ENCODE results near the gene MYMK.

The MYMK gene

DNA sequence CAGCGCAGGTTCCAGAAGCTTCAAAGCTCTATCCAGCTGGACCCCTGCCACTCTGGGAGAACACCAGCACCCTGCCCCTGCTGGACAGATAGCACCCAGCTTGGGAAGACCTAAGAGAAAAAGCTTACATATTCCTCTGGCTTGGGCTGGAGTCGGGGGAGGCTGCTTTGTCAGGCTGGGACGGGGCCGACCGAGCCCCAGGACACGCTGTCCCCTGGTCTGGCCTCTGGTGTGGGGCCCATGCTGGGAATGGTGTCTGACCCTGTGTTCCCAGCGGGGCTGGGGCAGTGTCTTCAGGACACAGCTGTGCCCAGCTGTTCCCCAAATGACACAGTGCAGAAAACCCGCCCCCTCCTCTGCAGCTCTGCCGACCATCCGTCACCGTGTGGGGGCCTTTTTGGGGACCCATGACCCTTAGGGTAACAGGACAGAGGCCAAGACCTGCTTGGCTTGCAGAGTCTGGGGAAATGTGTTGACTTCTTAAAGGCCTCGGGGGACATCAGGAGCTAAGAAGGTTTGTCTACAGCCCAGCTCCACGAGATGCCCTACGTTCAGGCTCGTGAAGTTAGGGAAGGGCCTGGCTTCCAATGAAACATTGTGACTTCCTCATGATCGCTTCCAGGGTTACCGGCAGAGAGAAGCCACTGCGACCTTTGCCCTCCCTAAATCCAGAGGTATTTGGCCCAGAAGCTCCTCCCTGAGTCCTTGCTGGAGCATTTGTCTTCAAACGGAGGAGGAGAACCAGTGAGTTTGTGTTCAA lies 25.4 kb downstream of the MYMK start:
- no peak for DNase-seq

DNA sequence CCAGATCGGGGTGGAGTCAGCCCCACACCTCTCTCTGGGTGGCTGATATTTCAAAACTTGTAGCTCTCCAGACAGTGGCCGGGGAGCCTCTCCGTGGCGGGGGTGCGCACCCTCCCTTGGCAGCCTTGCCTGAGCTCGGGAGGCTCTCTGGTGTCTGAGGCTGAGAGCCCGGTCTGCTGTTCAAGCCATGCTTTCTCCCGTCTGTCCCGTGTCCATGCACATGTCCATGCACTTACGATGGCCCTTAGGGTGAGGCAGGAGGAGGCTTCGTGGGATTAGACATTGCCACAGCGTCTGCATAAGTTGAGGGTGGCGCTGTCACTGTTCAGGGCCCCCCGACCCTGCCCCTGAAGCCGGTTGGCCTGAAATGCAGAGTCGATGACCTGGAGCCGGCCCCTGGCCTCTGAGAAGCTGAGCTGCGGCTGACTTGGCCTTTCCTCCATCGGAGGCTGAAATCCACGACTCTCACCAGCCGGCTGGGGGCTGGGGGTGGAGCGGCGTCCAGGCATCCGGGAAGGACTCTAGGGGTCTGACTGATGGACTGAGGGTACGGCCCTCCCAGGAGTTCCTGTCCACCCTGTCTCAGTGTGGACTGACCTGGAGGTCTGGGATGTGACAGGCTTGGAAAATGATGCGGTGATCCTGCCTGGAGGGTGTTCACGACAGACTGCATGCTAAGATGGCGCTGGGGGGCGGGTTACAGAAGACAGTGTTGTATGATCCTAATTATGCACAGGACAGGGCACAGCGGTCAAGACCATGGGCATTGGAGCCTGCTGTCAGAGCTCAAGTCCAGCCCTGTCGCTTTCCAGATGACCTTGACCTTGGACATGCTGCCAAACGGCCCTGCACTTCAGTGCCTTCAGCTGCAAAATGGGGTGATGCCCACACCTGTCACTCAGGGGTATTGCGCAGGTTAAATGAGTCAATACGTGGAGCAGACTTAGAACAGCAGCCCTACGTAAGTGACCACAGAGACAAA lies 27.6 kb downstream of the MYMK start:
- no peak for DNase-seq

DNA sequence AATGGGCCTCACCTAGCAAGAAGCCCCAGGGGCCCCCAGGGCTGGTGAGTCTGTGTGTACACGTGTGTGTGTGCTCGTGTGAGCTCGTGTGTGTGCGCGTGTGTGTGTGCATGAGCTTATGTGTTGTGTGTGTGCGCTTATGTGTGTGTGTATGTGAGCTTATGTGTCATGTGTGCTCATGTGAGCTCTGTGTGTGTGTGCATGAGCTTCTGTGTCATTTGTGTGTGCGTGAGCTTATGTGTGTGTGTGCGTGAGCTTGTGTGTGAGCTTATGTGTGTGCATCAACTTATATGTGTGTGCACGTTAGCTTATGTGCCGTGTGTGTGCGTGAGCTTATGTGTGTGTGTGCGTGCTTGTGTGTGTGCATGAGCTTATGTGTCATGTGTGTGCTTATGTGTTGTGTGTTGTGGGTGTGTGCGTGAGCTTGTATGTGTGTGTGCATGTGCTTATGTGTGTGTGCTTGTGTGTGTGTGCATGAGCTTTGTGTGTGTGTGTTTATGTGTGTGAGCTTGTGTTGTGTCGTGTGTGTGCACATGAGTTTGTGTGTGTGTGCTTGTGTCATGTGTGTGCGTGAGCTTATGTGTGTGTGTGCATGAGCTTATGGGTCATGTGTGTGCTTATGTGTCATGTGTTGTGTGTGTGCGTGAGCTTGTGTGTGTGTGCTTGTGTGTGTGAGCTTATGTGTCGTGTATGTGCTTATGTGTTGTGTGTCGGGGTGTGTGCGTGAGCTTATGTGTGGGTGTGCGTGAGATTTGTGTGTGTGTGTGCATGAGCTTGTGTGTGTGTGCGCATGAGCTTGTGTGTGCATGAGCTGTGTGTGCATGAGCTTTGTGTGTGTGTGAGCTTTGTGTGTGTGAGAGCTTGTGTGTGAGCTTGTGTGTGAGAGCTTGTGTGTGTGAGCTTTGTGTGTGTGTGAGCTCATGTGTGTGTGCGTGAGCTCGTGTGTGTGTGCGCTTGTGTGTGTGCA lies 29.1 kb downstream of the MYMK start:
- DNase-seq, result no peak

DNA sequence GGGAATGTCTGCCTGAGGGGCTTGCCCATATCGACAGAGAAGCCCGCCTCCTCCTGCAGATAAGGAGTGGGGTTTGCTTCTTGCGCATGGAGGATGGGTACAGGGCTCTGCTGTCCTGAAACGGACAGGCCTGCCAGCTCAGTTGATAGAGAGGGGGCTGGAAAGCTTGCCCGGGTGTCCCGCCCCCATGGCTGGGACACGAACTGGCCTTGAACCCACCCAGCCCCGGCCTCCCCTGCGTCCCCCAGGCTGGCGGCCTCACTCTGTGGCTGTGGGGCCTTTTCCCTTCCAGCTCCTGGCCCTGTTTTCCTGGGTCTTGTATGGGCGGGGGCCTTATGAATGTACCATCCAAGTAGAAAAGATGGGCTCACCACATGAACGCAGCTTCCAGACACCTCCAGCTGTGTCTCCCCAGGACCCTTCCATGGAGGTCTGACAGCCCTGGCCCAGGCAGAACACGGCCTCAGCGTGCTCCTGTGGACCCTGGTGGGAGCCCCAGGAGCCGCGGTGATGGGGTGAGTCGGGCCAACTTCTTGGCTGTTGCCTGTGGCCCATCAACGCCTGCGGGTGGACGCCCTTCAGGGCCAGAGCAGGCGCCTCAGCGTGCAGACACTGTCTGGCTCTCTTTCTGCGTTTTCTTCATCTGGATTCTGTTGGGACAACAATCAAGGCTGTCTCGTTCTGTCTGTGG lies 30.0 kb downstream of the MYMK start:
- DNase-seq, result no peak

DNA sequence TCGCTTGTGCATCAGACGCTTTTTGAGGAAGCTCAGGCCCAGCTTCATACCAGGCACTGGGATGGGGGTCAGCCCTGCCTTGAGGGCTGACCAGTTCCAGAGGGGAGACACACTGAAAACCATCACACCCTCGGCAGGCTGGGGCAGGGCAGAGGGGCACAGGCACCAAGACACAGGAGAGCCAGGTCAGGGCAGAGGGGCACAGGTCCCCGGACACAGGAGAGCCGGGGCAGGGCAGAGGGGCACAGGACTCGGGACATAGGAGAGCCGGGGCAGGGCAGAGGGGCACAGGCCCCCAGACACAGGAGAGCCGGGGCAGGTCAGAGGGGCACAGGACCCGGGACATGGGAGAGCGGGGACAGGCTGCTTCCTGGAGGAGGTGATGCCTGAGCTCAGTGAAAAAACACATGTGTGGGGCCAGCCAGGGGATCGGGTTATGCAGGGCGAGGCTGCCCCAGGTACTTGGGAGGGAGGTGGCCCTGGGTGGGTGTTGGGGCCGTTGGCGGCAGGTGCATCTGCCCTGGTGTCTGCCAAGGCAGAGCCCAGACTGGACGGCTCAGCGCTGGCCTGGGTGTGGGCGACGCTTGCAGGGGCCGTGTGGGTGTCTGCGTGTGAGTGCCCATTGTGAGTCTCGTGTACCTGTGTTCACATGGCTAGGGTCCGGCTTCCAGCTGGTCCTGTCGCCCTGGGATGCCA lies 30.8 kb downstream of the MYMK start:
- no peak for DNase-seq

DNA sequence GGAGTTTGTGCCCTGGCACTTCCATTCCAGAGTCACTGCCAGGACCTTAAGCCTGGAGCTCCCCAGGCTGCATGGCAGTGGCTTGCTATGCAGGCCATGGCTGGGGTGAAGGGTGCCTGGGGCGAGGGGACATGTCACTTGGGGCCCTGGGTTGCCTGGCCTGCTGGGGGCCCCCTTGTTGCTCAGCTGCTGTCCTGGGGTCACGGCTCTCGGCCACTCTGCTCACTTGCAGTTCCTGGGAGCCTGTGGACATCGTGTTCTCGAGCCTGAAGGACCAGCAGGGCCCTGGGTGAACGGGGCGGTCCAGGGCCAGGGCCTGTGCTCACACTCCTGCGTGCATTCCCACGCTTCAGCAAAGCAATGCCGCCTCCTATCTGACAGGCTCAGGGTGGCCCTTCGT lies 31.3 kb downstream of the MYMK start:
- DNase-seq, result no peak

DNA sequence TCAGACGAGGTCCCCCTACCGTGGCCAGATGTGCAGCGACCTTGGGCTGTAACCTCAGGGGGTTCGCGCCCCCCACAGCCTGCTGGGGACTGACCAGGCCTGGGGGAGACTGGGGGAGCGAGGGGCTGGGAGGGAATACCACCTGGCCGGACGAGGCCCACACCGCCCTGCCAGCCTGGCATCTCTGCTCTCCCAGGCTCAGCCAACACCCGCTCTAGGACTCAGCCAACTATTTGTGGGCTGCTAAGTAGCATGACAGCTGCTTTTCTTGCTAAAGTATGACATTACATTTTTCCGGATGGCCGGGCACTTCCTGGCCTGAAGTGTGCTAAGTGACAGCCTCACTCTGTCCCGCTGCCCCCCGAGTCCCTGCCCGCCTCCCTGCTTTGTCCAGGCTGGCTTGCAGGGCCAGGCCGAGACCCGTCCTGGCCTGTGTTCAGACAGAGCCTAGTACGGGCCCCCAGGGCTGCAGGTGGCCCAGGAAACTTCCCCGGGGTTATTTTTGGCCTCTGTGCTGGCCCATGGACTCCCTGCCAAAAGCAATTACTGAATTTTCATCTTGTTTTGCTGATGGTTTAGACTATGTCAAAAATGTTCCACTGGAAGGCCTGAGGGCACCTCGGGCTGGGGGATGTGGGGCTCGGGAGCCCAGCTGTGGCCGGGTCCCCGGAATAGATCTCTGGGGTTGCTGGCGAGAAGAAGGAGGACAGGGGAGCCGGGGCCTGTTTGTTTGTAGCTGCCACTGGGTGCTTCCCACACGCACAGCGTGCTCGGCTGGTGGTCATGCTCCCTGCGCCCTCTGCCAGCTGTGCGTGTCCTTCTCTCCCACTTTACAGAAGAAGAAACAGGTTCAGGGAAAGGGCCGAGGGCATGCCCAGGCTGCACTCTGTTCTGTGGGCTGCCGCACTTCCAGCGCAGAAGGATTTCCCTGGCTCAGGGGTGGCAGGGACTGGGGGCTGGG lies 32.4 kb downstream of the MYMK start:
- no peak for DNase-seq

DNA sequence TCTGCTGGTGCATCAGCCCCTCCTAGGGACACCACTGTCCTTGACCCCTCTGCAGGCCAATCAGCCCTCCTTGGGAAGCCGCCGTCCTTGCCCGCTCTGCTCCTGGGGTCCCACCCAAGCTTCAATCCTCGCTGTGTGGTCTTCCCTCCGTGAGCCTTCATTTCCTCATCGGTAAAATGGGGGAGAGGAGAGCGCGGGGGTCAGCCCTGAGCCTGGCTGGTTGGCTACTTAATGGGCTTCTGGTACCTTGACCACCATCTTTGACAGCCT lies 33.2 kb downstream of the MYMK start:
- DNase-seq, result no peak

DNA sequence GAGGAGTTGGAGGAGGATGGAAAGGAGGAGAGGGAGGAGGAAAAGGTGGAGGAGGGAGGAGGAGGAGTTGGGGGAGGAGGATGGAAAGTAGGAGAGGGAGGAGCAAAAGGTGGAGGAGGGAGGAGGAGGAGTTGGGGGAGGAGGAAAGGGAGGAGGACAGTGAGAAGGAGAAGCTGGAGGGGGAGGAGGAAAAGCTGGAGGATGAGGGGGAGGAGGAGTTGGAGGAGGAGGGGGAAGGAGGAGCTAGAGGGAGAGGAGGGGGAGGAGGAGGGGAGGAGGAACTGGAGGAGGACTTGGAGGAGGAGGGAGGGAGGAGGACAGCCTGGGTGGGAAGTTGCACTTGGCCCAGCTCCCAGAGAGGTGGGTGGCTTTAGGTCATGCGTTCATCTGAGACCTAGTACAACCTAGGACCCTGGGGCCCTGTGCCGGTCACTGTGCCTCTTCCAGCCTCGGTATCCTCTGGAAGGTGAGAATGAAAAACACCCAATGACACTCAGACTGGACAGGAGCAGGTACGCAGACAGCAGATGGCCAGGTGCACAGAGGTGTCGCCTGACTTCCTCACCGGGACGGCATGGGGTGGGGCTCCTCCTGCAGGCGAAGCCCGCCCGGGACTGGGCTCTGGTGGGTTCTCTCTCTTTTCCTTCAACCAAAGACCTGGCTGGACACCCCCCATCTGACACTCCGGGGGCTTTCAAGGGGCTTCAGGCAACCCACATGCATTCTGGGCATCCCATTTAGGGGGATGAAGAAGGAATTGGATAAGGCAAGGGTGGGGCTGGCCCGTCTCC lies 33.7 kb downstream of the MYMK start:
- no peak for DNase-seq

DNA sequence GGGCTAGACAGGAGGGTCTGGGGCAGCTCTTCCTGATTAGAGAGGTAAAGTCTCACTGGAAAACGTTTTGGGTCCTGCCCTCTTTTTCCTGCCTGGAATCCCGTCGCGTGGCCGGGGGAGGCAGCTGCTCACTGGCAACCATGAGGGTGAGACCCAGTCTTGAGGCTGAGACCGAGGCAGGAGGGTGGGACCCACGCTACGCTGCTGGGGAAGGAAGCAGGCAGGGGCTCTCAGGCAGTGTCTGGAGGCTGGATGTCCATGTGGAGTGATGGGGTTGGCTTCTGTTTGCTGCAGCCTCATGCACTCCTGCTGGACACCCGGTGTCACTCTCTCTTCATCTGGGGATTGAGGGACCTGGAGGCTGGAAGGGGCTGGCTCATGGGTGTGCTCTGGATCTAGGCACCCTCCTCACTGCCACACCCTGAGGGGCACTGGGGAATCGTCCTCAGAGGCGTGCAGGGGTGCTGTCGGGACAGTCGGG lies 34.5 kb downstream of the MYMK start:
- no peak for DNase-seq

DNA sequence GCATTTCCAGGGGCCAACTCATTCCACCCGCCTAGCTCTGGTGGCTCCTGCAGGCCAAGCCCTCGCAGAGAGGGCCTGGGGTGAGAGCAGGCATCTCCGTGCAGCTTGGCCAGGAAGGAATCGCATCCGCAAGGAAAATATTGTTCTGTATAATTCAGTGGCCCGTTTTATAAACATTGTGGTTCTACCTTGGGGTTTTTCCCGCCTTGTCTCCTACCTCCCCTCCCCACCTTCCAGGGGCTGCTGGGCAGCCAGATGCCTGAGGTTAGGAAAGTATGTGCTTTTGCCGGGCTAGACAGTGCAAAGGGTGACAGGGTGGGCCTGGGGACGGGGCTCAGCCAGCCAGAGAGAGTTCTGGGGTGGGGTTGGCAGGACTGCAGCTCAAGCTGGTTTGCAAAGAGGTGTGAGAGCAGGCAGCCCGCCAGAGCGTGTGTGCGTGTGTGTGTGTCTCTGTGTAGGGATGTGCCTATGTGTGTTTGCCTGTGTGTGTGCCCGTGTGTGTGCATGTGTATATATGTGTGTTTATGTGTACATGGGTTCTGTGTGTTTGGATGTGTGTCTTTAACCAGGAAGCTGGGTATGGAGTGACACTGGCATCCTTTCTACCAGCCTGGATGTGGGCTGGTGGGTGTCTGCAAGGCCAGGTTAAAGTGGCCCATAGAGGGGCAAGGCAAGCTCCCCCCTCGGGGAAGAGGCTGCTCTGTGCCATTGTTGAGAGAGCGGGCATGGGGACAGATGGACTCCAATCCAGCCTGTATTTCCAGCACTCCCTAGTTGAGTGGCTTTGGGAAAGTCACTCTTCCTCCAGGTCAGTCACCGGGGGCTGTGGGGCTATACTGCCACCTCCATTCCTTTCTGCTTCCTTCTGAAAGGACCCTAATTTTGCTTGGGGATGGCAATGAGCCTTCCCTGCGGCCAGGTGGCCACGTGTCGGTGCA lies 35.2 kb downstream of the MYMK start:
- no peak for DNase-seq

DNA sequence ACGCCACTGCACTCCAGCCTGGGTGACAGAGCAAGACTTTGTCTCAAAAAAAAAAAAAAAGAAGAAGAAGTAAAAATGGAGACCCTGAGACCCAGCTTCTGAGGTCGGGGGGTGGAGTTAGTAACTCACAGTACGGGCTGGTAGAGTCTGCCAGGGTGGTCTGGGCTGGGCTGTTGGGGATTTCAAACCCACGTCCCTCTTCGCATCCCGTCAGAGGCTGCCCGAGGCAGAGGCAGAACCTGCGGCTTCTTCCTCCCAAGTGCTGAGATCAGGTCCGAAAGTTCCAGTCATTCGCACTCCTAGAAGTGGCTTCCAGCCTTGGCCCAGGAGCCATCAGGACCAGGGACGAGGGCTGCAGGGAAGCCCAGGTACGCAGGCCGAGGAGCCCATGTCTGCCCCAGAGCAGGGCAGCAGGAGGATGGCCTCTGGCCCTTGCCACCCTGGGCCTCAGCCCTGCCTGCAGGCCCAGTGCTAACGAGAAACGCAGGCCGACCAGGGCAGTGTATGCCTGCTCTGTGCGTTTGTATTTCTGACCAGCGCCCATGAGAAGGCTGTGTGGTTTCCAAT lies 36.0 kb downstream of the MYMK start:
- DNase-seq, result no peak

DNA sequence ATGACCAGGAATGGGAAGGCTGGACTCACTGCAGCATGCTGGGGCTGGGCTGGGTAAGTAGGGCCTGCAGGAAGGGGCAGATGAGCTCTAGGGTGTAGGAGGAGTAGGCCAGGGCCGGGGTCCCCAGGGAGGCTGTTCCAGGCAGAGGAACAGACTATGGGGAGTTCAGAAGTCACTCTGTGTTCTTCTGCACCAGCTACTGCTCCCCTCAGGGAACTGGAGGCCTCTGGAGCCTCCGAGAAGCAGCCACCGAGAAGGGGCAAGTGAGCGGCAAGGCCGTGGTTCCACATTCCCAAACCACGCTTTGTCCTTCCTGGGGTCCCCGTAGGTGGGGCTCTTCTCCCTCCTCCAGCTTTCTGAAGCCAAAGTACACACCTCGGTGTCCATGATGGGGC lies 37.4 kb downstream of the MYMK start:
- DNase-seq, result no peak

DNA sequence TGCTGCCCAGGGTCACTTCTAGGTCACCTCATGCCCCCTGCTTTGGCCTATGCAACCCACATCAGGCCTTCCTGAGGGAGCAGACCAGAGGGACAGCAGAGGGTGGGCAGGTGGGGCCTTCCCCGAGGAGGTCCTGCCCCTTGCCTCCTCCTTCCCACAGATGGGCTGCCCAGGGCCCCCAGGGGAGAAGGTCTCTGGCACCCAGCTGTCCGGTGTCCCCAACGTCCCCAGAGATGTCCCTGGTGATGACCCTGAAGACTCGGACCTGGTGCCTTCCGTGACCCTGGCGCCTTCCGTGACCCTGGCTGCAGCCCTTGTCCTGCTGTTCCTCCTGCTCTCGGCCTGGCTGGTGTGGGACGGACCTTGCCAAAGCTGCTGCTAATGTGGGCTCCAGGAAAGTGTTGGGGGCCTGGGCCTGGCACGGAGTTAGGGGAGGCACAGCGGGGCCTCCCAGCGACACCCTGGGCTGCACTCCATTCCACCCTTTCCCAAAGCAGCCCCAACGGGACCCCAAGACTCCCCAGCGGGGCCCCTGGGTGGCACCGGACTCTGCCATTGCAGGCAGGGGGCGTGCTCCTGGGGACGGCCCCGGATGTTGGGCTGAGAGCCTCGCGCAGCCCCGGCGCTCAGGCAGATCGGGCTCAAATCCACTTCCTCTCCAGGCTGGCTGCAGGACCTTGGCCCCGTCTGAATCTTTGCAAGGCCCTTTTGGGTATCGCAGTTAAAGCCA lies 39.1 kb downstream of the MYMK start:
- DNase-seq, result peak; percentile 24 to 54 (median 40)

DNA sequence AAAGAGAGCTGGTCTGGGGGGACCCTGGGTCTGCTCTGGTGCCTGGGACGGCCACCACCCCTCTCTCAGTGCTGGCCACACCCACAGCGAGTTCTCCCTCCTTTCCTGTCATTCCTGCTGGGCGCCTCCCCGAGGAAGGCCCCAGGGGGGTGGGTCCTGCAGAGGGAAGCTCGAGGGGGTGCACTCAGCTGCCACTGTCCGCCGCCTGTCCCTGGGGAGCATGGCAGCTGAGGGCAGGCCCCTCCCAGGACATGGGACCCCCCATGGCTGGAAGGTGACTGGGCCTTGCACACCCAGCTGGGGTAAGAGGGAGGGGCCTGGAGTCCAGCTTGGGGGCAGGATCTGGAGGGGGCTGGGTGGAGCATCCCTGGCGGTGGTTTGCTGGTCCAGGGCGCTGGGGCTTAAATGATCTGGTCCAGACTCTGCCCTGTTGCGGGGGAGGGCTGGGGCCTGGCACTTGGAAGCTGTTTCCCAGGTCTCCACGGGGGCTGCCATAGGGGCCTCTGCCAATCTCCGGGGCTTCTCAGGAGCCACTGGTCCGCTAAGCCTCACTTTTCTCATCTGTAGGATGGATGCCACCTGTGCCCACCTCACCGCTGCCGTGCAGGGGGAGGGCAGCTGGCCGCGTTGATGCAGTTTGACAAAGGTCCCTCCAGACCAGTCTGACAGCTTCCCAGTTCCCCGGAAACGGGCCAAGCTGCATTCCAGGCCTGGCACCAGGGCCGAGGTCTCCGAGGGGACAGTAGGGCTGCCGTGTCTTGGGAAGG lies 39.9 kb downstream of the MYMK start:
- DNase-seq, result no peak

DNA sequence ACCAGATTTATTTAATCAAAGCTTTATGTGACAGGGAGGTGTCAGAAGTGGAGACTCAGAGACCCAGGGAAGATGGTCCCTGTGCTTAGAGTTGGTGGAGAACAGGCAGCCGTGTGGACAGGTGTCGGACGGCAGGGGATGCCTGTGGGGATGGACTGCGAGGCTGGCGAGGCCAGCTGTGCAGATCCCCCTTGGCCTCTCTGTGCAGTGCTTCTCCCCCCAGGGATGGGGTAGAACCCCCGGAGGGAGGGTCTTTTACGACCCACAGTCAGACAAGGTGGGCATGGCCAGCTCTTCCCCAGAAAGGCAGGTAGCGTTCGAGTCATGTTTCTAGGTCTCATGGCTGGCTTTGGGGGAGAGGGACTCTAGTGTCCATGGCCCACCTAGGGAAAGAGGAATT lies 41.1 kb downstream of the MYMK start:
- DNase-seq, result no peak
